ENCODE results near the gene RAB27A.

DNA sequence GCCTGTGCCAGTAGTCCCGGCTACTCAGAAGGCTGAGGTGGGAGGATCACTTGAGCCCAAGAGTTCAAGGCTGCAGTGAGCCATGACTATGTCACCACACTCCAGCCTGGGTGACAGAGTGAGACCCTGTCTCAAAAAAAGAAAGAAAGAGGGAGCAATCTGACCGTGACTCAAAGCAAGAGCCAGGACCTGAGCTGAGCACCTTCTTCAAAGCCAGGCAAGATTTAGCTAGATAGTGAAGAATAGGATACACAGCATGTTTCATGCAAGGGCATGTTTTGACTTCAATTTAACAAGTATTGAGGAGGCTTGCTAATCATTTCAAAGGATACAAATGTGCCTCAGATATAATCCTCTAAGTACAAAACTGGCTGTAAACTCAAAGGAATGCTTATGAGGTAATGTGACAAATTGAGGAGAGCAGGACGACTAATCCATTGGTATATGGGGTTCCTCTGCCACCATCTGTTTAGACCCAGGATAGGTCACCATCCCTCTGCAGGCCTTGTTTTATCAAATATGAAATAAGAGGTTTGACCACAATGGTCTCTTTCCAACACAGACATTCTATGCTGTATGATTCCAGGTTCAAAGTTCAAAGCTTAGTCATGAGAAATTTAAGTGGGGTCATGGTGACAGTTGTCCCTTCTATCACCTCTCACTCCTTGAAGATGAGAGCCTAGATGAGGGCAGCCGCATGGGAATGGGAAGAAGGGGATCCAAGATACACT, 33.2 kb downstream of the RAB27A start:
- TF ChIP-seq, protein P1, sequence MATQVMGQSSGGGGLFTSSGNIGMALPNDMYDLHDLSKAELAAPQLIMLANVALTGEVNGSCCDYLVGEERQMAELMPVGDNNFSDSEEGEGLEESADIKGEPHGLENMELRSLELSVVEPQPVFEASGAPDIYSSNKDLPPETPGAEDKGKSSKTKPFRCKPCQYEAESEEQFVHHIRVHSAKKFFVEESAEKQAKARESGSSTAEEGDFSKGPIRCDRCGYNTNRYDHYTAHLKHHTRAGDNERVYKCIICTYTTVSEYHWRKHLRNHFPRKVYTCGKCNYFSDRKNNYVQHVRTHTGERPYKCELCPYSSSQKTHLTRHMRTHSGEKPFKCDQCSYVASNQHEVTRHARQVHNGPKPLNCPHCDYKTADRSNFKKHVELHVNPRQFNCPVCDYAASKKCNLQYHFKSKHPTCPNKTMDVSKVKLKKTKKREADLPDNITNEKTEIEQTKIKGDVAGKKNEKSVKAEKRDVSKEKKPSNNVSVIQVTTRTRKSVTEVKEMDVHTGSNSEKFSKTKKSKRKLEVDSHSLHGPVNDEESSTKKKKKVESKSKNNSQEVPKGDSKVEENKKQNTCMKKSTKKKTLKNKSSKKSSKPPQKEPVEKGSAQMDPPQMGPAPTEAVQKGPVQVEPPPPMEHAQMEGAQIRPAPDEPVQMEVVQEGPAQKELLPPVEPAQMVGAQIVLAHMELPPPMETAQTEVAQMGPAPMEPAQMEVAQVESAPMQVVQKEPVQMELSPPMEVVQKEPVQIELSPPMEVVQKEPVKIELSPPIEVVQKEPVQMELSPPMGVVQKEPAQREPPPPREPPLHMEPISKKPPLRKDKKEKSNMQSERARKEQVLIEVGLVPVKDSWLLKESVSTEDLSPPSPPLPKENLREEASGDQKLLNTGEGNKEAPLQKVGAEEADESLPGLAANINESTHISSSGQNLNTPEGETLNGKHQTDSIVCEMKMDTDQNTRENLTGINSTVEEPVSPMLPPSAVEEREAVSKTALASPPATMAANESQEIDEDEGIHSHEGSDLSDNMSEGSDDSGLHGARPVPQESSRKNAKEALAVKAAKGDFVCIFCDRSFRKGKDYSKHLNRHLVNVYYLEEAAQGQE (IDR thresholded peaks at IDR 0.05; ENCODE audit: low read depth), result no peak
- TF ChIP-seq CREB1 (IDR thresholded peaks at IDR 0.05; ENCODE audit: low read depth) (no peak), RAD21 (IDR thresholded peaks at IDR 0.05; ENCODE audit: low read depth) (no peak), TAF1 (IDR thresholded peaks at IDR 0.05; ENCODE audit: low read depth) (no peak), EP300 (IDR thresholded peaks at IDR 0.05; ENCODE audit: borderline replicate concordance) (no peak), EGR1 (IDR thresholded peaks at IDR 0.05) (no peak), FOXM1 (IDR thresholded peaks at IDR 0.05; ENCODE audit: borderline replicate concordance, low read depth) (no peak), YY1 (IDR thresholded peaks at IDR 0.05; ENCODE audit: low read depth) (no peak), TEAD4 (IDR thresholded peaks at IDR 0.05) (no peak), NFIC (IDR thresholded peaks at IDR 0.05) (no peak), ZBTB7A (IDR thresholded peaks at IDR 0.05; ENCODE audit: low read depth) (no peak), TCF12 (IDR thresholded peaks at IDR 0.05; ENCODE audit: low read depth) (no peak)
- TF ChIP-seq, protein P2, sequence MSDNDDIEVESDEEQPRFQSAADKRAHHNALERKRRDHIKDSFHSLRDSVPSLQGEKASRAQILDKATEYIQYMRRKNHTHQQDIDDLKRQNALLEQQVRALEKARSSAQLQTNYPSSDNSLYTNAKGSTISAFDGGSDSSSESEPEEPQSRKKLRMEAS (IDR thresholded peaks at IDR 0.05), result no peak
- TF ChIP-seq, protein P3, sequence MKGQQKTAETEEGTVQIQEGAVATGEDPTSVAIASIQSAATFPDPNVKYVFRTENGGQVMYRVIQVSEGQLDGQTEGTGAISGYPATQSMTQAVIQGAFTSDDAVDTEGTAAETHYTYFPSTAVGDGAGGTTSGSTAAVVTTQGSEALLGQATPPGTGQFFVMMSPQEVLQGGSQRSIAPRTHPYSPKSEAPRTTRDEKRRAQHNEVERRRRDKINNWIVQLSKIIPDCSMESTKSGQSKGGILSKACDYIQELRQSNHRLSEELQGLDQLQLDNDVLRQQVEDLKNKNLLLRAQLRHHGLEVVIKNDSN (IDR thresholded peaks at IDR 0.05), result no peak
